GM18870 (cell line): ENCODE measurements around the gene RNLS.

ENCODE experiments used
- ATAC-seq: cut with Tn5 transposase; IDR thresholded peaks from one replicate; pipeline ENCODE4 v1.9.1; 2021; ENCODE audit warnings: moderate library complexity; ENCODE audit not compliant: unreplicated experiment

Gene RNLS

DNA sequence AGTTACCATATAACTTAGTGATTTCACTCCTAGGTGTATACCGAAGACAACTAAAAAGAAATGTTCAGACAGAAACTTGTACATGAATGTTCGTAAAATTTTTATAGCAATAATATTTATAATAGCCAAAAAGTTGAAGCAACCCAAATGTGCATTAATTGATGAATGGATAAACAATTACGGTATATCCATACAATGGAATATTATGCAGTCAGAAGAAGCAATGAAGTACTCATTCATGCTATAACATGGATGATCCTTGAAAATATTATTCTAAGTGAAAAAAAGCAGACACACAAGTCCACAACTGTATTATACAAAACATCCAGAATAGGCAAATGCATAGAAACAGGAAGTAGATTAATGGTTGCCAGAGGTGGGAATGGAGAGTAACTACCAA, 183.9 kb downstream of the RNLS start:
- ATAC-seq = no peak

DNA sequence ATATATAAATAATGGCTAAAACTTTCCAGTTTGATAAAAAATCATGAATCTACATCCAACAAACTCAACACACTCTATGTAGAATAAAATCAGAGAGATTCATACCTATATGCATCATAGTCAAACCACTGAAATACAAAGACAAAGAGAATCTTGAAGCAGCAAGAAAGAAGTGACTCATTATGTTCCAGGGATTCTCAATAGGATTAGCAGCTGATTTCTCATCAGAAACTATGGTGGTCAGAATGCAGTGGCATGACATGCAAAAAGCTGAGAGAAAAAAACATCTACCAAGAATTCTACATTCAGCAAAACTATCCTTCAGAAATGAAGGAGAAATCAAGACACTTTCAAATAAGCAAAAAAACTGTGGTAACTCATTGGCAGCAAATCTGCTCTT, 187.4 kb downstream of the RNLS start:
- ATAC-seq = no peak

DNA sequence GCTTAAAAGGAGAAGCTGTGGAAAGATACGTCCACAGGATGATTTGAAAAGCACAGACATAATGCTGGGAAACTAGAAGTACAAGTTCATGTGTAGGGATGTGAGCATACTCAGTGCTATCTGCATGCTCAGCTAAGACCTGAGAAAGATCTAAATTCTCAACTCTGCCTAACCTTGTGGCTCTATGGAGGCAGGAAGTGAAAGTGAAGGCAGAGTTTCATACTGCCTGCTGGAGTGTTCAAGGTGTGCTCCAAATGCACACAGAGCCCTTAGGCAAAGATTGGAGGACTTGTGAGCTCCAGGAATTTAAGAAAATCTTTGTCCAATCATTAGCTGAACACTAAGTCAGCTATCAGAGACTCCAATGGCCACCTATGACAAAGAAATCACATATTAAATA, 190.9 kb downstream of the RNLS start:
- peak; percentile 86 for ATAC-seq

DNA sequence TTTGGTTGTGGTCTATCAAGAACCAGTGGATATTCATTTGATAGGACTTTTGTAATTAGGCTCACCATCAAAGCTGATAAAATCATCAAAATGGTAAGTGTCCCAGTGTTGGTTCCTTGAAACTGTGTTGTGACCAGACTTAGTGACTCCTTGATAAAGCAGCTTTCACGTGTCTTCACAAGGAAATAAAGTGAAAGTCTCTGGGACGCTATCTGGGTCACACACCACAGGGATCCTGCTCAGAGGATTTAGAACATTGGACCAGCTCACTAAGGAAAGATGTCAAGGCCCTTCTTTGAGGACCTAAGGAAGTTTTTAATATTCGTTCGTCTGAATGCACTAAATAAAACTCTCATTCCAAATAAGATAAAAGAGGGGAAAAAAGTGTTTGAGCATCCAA, 193.1 kb downstream of the RNLS start:
- ATAC-seq = no peak

DNA sequence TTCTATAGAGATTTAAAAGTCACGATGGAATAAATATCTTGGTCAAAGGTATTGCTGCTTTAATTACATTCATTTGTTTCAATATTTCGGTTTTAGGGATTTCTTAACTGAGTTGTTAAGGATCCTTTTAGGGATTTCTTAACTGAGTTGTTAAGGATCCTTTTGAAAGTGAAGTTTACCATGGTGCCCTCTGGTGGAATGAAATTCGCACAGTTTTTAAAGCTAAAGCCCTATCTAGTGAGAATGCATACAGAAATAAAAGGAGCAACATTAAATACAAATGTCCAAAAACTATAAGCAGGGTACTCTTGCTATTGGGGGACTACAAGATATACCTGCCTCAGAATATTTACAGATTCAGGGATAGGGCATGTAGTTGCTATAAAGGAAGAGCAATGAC, 193.7 kb downstream of the RNLS start:
- no peak for ATAC-seq

DNA sequence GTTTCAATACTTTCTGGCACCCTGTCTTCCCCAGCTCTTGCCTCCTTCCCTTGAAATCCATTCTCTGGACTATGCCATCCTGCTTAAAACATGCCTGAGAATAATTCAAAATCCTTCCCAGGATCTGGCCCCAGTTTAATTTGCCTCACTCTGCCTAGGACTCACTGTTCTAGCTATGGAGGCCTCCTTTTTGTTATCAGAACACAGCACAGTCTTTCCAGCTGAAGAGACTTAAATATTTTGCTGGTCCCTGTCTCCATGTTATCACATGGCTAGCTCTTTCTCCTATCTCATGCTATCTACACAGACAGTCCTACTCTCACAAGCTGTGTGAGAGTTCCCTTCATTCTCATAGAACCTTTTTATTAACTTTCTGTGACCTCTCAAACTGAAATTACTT, 194.8 kb downstream of the RNLS start:
- ATAC-seq = no peak

DNA sequence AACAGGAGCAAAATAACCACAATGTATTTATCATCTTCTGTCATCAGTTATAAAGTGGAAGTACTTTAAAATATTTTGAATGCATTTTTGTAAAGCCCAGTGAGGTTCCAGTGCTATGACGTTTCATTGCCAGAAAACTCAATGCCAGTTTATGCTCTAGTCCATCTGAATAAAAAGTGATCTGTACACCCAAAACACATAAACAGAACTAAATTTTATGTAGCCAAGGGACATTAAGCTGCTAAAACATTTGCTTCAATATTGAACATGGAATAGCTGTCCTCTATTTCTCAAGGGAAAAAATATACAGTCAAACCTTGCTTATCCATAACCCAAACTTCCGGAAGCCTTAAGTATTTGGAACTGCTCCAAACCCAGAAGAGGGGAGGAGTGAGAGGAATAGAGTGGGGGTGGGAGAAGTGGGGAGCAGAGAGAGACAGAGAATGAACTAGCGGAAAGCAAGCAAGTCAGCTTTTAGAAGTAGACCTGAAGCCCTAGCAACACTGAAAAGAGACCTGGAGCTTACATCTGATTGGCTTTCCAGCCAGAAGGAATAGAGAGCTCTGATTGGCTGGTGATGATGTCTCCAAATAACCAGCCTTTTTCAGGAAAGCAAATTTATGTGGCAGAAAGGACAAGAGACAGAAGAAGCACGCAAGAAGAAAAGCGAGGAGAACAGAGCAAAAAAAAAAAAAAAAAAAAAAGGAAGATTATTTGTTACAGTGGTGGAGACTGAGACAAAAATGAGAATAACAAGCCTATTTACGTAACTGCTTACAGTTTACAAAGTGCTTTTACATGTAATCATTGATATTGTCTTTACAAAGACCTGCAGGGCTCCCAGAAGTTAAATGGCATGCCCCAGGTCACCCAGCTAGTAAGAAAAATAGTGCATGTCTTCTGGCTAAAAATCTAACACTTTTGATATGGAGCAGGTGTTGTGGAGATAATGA, 196.0 kb downstream of the RNLS start:
- no peak for ATAC-seq

DNA sequence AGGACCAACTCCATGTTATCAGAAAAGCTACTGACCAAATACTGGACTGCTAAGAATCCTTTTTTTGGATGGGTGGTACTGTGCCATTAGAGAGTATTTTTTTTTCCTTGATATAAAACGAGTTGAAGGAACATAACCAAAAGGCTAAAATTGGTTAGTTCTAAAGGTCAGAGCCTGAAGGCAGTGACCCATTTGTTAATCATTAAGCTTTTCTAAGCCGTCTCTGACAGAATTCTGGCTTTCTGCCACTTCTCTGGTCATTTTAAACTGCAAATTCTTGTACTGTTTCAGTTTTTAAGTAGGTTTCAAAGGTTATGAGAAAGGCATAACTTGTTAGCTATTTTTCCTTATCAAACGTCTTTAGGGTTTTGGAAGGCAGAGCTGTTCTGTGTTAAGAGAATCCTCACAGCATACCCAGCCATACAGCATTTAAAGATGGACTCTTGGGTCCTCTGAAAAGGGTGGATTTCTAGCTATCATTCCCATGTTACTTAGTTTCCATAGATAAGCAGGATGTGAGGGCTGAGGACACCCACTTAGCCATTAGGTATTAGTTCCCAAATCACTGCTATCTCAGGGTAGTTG, 196.8 kb downstream of the RNLS start:
- peak; percentile 33 for ATAC-seq

DNA sequence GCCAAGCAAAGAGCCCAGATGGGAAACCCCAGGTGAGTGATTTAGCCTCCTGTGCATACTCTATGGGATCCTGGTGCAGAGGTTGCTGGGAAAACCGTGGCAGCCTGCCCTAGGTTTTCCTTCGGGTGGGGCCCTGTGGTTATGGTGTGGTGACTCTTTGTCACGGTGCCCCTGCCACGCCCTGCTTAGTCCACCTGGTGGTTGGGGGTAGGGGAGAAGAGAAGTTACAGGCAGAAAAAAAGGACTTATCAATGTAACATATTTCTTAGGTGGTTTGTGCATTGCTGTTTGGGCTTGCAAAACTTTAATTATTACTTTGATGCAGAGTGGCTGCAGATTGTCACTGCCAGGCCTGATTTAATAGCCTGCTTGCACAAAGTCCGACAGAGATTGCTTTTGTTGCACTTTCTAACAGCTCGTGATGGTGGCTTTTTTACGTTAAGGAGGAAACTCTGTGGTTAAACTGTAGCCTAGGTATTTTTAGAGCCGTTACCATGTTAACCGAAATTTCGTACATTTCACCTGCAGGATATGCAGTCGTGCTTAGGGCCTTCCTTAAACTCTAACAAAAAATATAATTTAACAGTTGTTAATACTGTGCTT, 197.4 kb downstream of the RNLS start:
- peak; percentile 65 for ATAC-seq

DNA sequence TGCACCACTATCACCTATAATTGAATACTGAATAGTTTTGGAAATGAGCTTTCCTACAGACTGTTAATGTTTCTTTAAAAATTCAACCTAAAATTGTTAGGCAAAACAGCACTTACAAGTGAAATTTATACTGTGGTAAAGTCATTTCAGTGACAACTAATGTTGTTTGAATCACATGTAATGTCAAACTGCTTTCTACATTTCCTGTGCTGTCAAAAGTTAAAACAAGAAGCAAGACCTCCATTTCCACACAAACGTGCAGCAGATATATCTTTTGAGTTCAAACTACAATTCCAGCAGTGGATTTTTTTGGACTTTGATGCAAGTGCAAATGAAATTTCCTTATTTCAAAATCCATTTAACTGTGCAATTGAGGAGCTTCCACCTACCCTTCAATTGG, 199.8 kb downstream of the RNLS start:
- ATAC-seq = no peak

DNA sequence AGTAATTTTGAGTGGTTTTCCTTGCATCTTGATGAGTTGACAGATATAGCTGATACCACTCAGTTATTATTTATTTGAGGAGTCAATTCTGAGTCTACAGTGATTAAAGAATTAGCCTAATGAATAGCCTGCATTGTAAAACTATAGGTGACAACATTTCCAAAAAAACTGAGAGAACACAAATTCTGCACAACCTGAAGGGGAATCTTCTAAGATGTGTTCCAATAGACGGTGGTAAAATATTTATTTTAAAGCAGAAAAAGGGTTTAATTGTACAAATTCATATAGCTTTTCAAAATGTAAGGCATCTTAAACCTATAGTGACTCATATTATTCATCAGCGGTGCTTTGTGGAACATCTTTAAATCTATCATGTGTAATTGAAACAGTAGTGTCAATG, 200.4 kb downstream of the RNLS start:
- ATAC-seq = no peak

DNA sequence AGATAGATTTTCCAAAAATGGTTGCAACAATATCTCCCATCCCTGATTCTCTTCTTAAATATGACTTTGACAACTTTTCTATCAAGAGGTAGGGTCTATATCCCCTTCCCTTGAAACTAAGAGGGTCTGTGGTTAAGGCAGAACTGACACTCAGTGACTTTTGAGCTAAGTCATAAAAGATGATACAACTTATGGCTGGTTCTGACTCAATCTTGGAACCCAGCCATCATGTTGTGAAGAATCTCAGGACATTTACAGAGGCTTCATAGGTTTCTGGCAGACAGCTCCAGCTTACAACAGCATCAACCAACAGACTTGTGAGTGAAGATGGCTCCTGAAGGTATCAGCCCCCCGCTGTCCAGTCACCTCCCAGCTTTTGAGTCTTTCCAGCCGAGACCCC, 203.5 kb downstream of the RNLS start:
- no peak for ATAC-seq

DNA sequence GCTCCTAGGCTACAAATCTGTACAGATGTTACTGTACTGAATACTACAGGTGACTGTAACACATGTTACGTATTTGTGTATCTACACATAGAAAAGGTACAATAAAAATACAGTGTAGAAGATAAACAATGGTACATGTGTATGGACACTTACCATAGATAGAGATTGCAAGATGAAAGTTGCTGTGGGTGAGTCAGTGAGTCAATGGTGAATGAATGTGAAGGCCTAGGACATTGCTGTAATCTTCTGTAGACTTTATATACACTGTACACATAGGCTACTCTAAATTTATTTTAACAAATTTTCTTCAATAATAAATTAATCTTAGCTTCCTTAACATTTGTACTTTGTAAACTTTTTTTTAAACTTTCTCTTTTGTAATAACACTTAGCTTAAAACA, 205.6 kb downstream of the RNLS start:
- ATAC-seq = no peak

DNA sequence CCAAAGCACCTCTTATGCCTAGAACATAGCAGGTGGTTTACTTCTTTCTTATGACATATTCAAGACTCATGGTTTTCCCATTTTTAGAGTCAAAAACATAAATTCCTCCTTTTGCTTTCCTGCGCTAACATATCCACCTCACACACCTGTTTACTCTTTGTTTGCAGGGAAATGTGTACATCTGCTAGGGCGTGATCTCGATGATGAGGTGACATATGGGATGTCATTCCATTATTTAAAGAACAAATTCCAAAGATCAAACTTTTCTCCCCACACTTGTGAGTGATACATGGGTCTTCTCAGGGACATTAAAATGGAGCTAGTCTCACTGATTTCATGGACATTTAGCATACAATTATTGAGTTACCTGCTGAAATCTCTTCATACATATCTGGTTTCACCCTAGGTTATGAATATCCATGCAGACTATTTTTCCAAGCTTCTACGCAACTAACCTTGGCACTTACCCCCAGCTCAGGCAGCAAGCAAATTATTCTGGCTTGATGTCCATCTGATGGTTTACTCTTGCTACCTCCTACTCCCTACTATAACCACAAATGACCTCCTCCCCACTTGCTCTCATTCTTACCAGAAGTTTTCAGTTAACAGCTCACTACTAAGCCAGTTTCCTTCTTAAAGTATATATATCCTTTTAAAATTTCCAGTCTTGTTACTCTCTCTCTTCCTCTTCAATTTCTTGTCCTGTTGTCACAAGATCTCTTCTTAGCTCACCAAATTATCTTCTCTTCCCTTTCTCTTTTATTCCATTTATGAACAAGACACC, 208.5 kb downstream of the RNLS start:
- no peak for ATAC-seq

DNA sequence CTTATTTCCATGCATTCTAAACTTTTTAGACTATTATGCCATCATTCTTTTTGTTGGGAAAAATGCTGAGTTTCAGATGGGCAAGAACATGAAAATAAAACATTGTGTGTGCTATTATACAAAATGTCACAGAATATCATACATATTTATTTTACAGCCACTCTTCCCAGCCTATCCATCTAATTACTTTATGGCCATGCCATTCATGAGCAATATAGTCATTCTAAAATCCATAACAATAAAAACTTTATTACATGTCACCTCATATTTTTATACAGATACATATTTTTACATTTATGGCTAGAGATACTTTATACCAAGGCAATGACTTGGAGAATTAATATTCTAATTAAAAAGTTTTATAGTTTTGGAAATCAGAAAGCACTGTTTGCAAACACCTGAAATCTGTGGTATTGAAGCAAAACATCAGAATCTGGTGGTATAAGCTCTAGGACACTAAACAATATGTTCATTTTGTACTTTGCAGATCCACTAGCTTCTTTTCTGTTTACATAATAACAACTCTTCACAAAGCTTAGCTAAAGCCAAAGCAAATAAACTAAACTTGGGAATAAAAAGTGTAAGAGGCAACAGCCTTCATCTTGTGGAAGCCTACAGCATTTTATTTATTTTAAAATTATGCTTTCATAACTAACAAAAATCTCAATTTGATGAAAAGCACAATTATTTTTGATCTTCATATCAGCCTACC, 210.1 kb downstream of the RNLS start:
- ATAC-seq = no peak

DNA sequence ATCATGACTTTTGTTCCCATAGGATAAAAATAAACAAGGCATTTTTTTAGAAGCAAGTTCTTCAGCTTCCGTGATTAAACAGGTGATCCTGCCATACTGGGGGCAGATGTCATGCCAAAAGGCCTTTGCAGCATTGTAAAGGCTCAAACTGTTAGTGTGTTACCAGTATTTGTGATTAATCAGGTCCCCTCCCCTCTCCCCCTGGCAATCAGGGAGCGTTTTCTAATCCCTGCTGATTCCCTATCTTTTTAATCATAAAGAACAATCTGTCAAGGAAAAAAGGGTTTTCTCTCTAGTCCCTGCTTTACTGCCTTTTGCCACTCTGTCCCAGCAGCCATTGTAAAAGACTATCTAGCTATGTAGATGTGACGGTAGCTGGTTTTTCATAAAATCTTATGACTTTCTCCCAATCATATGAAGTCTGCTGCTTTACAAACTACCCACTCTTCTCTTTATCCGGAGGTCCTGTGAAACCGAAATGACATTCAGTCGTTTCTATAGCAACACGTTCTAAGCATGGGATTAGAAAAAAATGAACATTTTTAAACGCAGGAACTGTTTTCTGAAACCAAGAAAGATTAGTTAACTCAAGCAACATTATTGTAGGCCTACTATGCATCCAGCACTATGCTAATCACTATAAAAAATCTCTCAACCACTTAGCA, 210.9 kb downstream of the RNLS start:
- ATAC-seq = no peak

DNA sequence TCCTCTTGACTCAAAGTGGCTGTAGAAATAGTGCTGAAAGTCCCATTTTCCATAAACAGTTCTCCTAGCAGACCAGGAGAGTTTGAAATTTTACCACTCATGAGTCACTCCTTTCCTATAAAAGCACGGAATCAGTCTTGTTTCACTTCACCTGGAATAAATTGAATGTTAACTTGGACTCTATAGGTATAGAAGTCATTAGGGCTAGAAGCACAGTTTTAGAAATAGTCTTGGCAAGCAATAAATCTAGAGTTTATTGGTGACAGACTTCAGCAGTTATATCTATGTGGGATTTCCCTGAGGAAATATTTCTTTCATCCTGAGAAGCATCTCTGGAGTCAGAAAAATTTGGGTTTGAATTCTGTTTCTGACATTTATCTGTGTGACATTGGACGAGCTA, 212.4 kb downstream of the RNLS start:
- ATAC-seq = no peak

DNA sequence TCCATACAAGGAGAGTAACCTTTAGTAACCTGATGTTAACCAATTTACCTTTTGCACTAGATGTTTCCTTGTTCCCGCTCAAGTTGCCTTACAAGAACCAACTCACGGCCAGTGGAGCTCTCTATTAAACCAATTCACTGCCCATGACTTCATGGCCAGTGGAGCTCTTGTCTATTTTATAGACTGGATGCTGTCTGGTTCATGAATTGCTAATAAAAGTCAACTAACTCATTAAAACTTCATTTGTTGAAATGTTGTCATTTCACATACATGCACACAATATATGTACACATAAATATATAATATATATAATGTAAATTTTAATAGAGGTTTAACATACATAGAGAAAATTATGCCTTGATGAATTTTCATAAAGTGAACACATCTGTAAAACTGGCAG, 216.3 kb downstream of the RNLS start:
- ATAC-seq = no peak

DNA sequence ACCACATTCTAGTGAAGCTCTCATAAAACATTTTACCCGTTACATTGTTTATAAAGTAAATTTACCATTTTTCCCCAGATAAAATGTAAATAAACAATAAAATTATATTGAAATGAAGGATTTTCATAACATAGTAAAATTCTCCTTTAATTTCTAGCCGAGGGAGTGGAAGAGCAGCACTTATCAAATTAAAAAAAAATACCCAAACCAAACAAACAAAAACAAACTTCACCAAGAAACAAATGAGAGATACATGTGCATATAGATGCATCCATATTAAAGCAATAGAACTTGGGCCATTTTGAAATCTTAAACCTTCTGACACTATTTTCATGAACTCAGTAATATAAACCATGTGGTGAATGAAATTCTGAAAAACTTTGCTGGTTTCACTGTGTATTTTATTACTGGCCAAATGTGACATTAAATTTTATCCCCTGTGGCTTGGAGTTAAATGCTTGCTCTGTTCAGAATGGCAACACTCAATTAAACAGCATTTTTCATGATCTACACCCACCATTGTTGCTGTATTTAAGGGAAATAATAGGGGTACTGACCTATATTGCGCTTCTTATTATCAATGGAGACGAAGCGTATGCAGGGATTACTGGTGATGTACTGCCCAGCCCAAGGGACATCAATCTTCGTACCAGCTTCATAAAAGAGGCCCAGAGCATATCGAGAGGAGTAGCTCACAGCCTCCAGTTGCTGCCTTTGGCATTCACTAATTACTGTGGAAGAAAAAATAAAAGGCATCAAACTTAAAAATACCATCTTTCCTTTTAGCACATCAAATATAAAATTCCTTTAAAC, 220.9 kb downstream of the RNLS start:
- ATAC-seq = no peak
